Ovary (tissue), 9 donors: Measurements from ENCODE around the gene PPAT. TPM values are rescaled to one million over a fixed set of nuclear protein-coding genes. Genes with fewer than 3 reads are reported as not detected.
A peak's percentile ranks its signal among the peaks of the same experiment; 100 is the strongest.

ENCODE experiments used
- DNase-seq, 5 donors: peaks; one replicate each; pipeline ENCODE4 v3.0.0-alpha.2; 2019 to 2020
- H3K27ac ChIP-seq, 2 donors: fragments of 200-600 bp; one replicate each; pipeline versions ENCODE4 v1.5.1 to v1.8.0; 2019 to 2022
- H3K27me3 ChIP-seq: fragments of 200-600 bp; one replicate; pipeline ENCODE4 v1.8.0; 2022
- H3K36me3 ChIP-seq: fragments of 200-600 bp; sonication (generic); one replicate; pipeline ENCODE4 v1.5.1; 2019
- H3K4me1 ChIP-seq: one replicate; pipeline ENCODE4 v1.8.1; 2013; ENCODE audit warnings: mild to moderate bottlenecking, moderate library complexity; ENCODE audit not compliant: insufficient read depth
- H3K4me3 ChIP-seq: fragments of 200-600 bp; sonication (generic); one replicate; pipeline ENCODE4 v1.5.1; 2017
- H3K9me3 ChIP-seq, 2 donors: fragments of 200-600 bp in 1 of 2; sonication (generic) in 1 of 2; one replicate each; pipeline versions ENCODE4 v1.5.1 to v1.8.1; 2013 to 2019; ENCODE audit warnings: mild to moderate bottlenecking in 1 of 2, moderate library complexity in 1 of 2
- CTCF ChIP-seq, 3 donors: fragments of 450-650 bp in 2 of 3; fragments of 200-600 bp in 1 of 3; IDR thresholded peaks; one replicate each; pipeline versions ENCODE4 v1.5.1 to v1.8.0; 2016 to 2022; ENCODE audit warnings: antibody characterized with exemption in 3 of 3, mild to moderate bottlenecking in 1 of 3
- EP300 ChIP-seq: sonication (generic); formaldehyde crosslinking; IDR thresholded peaks from one replicate; pipeline ENCODE4 v1.6.1; 2017; ENCODE audit warnings: antibody characterized with exemption
- POLR2A ChIP-seq: fragments of 450-650 bp; IDR thresholded peaks from one replicate; pipeline ENCODE4 v1.6.1; 2017; ENCODE audit warnings: antibody characterized with exemption, mild to moderate bottlenecking, moderate library complexity
- WGBS, 3 donors: extraction: QIAGEN DNeasy Blood & Tissue Kit in 1 of 3; methylation state at CpG; one replicate each; pipeline versions ENCODE4 v1.1.5 to v1.1.7; 2013 to 2017; 5-methylcytosine and 5-hydroxymethylcytosine counted together
- intact Hi-C, 4 donors: fragments of 100-400 bp; cut with DNase I; formaldehyde crosslinking; loops; one replicate each; pipeline versions ENCODE4 v1.11.0 to v1.15.1; 2022 to 2023
- polyA plus RNA-seq, 2 donors: library from polyadenylated mRNA; stranded (reverse); fragments of 200-250 nt in 1 of 2; fragments of 350-450 nt in 1 of 2; fragmentation: Illumina TruSeq in 1 of 2; extraction: RNeasy Lipid Tissue Mini Kit (QIAGEN cat#74804) in 1 of 2; gene quantifications; one replicate each; pipeline ENCODE4 v1.2.3, GENCODE V29; 2013 to 2014
- total RNA-seq, 7 donors: library from RNA; depleted of rRNA in 2 of 7; stranded (reverse); fragments of >200 nt in 2 of 7; fragmentation: NEBNext Ultra II Directional in 3 of 7; extraction: Animal tissue kit (Norgen Biotek cat#: 25700) in 3 of 7; gene quantifications; one replicate each; pipeline versions ENCODE4 v1.1.0 to v1.2.4, GENCODE V29; 2016 to 2023
- donor health status: DM: no; HTN: no; CAD: no; lungs with moderate emphysema.
- donor health status: DM: no; HTN: no; CAD: no.
- donor health status: Bipolar disorder and iron deficiency.
- donor health status: DM: yes; HTN: yes; CAD: no.
- donor health status: DM: no; HTN: no; CAD: no.
- donor health status: DM: yes; HTN: yes; CAD: no.

Gene PPAT
- total and polyA plus RNA-seq, 9 donors, result 4.7 to 14.8 (median 10.6) TPM

- no peaks in the 10 kb centered on the region for H3K36me3 ChIP-seq
- peaks cover 12% of the 10 kb centered on the region for H3K4me1 ChIP-seq
- WGBS, 3 donors, result 47 to 66% (median 58%) methylated on average over 10 of the region's 10 CpGs
- no peaks in the 10 kb centered on the region for H3K27me3 ChIP-seq
- DNase-seq, result no peak
- intact Hi-C loops, result no loop called here
- H3K27ac ChIP-seq, result no peak overlapping the region
- no peaks in the 10 kb centered on the region for H3K9me3 ChIP-seq
- H3K4me3 ChIP-seq, result peak overlapping the region; percentile 94
- TF ChIP-seq CTCF (IDR thresholded peaks at IDR 0.05) (no peak), EP300 (no peak), POLR2A (no peak)
Measured at GRCh38 chr4:56465599-56466295, 30.3 kb upstream of the PPAT start.

GRCh38 chr4:56464581-56464980 lies 29.2 kb upstream of the PPAT start:
- no peak for DNase-seq
- Histone ChIP-seq H3K4me3 (no peak overlapping the region), H3K4me1 (peaks cover 12% of the 10 kb centered on the region), H3K27ac (no peak overlapping the region), H3K36me3 (no peaks in the 10 kb centered on the region), H3K27me3 (no peaks in the 10 kb centered on the region), H3K9me3 (no peaks in the 10 kb centered on the region)
- no peak for TF ChIP-seq CTCF (IDR thresholded peaks at IDR 0.05)
- TF ChIP-seq EP300, result no peak
- TF ChIP-seq POLR2A, result no peak
- intact Hi-C loops, result no loop called here
- 69 to 81% (median 70%) methylated on average over 3 of the region's 3 CpGs for WGBS, 3 donors

GRCh38 chr4:56463711-56464110 lies 28.3 kb upstream of the PPAT start:
- DNase-seq, result no peak
- no peak for TF ChIP-seq EP300
- TF ChIP-seq CTCF (IDR thresholded peaks at IDR 0.05), result no peak
- no peak for TF ChIP-seq POLR2A
- Histone ChIP-seq H3K4me3 (no peak overlapping the region), H3K4me1 (peaks cover 12% of the 10 kb centered on the region), H3K27me3 (no peaks in the 10 kb centered on the region), H3K9me3 (no peaks in the 10 kb centered on the region), H3K36me3 (no peaks in the 10 kb centered on the region), H3K27ac (no peak overlapping the region)
- intact Hi-C loops, result no loop called here
- WGBS, 3 donors, result 90 to 95% (median 91%) methylated on average over 5 of the region's 5 CpGs

GRCh38 chr4:56462157-56462556 lies 26.7 kb upstream of the PPAT start:
- Histone ChIP-seq H3K9me3 (no peaks in the 10 kb centered on the region), H3K36me3 (no peaks in the 10 kb centered on the region), H3K27ac (no peak overlapping the region), H3K4me3 (no peak overlapping the region), H3K27me3 (no peaks in the 10 kb centered on the region), H3K4me1 (peaks cover 12% of the 10 kb centered on the region)
- no peak for DNase-seq
- TF ChIP-seq CTCF (IDR thresholded peaks at IDR 0.05) (no peak), EP300 (no peak), POLR2A (no peak)
- intact Hi-C loops, result no loop called here
